Left forelimb (tissue), 1 donor: ENCODE results near the gene APLP1.
"Not testable (repeated sequence)": the region's sequence is repeated elsewhere in the genome, so short reads cannot be mapped to it uniquely, and the experiment has no call there.

ENCODE experiments used
- DNase-seq: peaks from one replicate; pipeline ENCODE4 v3.0.0-alpha.2; 2018; ENCODE audit warnings: low spot score

The APLP1 gene

DNA sequence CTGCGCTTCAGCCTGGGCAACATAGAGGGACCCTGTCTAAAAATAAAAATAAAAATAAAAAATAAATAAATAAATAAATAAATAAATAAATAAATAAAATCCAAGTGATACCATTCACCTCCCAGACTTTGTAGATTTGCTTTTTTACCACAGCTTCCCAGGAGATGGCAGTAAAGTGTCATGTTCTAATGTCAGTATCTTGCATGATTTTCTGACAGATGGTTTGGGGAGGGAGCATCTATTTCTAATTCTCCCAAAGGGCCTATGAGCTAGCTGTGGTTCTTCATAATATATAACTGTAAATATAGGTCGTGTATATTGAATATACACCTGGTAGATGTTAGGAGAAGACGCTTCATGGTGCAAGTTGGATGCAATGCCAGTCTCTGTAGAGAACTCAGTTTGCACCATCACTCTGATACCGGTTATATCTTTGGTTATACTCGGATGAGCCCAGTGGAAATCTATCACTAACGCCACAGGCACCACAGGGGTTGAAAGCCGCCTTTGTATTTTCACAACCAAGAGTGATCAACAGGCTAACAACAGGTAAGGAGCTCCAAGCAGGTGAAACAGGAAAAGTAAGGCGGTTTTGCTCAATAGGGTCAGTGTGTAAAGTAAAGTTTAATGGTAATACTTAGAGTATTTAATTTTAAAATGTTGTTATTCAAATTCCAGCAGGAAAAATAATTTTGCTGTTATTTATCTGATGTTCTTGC is 13.9 kb downstream of the APLP1 start:
- DNase-seq: no peak

DNA sequence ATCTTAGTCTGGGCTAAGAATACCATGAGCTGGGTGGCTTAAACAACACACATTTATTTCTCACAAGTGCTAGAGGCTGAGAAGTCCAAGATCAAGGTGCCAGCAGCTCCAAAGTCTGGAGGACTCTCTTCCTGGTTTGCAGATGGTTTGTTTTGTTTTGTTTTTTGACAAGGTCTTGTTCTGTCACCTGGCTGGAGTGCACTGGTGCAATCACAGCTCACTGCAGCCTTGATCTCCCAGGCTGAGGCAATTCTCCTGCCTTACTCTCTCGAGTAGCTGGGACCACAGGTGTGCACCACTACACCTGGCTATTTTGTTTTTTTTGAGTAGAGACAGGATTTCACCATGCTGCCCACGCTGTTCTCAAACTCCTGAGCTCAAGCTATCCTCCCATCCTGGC is 15.5 kb downstream of the APLP1 start:
- no peak for DNase-seq

DNA sequence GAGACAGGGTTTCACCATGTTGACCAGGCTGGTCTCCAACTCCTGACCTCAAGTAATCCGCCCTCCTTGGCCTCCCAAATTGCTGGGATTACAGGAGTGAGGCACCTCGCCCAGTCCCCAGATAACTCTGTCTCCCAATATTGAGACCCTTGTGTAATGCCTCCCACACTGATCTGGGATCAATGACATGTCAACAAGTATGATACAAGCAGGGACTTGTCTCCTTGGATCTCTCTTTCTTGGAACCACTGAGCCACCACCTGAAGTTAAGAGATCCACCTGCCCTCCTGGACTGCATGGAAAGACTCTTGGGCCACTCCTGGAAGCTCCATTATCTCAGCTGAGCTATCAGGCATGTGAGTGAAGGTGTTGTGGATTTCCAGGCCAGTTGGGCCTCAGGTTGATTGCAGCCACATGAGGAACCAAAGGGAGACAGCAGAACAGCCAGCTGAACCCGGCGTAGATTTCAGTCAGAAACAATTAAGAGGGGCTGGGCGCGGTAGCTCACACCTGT is 16.9 kb downstream of the APLP1 start:
- no peak for DNase-seq

DNA sequence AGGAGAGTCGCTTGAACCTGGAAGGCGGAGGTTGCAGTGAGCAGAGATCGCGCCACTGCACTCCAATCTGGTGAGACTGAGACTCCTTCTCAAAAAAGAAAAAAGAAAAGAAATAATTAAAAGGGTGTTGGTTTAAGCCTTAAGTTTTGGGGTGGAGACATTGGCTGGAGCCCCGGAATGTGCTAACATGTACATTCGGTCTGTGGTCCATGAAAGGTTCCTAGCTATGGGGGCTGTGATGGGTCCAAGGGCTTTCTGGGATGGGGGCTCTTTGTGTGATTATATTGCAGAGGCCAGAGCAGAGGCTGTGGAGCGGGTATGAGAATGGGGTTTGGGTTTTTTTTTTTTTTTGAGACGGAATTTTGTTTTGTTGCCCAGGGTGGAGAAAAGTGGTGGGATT is 17.5 kb downstream of the APLP1 start:
- DNase-seq: no peak

DNA sequence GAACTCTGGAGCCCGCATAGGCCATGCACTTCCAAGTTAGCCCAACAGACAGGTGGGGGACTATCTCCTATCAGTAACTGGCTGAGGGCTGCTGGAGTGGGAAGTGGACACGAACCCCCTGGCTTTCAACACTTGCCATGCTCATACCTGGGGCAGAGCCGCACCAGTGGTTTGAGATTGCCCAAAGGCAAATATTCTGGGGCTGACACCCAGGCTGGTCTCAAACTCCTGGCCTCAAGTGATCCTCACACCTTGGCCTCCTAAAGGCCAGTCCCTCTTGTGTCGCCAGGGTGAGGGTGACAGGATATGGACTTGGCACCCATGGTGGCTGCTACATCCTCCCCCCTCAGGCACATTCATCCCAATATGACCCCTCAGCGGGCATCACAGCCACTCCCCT is 18.8 kb downstream of the APLP1 start:
- no peak for DNase-seq

DNA sequence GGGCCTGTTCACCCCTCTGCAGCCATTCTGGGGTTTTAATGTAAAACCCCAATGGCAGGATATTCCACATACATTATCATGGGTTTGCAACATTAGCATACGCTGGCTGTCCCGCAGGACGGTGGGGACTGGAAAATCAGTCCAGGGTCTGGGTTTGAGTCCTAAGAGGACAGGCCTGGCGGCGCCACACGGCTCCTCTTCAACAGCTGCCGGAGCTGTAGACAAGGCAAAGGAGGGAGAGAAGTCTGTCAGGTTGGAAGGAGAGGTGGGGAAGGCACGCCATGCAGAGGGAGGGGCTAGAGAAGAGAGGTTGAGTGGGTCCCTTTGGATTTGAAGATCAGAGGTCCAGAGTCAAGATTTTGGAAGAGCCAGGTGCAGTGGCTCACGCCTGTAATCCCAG is 20.0 kb downstream of the APLP1 start:
- DNase-seq: no peak

DNA sequence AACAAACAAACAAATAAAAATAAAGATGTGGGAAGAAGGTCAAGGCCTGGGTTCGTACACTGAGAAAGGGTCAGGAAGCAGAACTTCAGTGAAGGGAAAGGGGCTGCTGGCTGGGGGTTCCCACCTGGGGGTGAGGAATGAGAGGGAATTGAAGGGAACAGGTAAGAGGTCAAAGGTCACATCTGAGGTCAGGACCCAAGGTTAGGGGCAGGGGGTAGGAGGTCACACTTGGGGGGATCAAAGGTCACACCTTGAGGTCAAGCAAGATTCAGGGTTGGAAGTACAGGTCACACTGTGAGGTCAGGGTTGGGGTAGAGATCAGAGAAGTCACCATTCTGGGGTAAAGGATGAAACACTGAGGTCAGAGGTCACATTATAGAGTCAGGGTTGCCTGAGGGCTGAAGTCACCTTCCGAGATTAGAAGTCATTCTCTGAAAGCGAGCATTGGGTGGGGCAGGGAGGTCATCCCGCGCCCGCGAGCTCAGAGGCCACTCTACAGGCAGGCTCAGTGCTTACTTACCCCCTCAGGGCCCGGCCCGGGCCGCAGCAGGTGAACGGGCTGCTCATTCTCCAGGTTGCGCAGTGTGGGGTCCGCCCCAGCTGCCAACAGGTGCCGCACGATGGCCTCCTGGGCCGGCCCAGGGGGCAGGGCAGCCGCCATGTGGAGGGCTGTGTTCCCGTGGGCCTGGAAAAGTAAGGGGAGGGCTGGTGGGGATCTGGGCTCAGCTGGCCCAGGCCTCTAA is 21.2 kb downstream of the APLP1 start:
- no peak for DNase-seq

DNA sequence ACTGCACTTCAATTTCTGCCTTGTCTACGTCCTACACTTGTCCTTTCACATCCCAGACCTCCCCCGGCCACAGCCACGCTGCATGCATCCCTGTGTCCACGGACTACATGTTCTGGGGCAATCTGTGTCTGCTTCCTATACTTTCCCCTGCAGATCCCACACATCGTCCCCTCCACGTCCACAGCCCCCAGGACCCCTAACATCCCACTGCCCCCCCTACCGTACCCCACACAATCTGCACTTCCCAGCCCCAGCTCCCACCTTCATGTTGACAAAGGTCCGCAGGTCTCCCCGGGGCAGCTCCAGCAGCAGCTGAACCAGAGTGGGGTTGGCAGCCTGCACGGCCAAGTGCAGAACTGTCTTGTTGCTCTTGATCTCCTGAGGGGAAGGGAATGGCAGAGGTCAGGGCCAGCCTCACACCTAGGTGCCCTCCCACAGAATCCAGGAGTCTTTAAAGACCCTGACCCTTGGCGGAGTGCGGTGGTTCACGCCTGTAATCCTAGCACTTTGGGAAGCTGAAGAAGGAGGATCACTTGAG is 21.8 kb downstream of the APLP1 start:
- DNase-seq: no peak

DNA sequence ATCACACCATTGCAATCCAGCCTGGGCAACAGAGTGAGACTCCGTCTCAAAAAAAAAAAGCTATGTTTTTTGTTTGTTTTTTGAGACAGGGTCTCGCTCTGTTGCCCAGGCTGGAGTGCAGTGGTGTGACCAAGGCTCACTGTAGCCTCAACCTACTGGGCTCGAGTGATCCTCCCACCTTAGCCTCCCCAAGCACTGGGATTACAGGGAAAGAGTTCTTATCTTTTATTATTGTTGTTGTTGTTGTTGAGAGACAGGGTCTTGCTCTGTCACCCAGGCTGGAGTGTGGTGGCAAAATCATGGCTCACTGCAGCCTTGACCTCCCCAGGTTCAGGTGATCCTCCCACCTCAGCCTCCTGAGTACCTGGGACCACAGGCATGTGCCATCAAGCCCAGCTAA is 23.4 kb downstream of the APLP1 start:
- DNase-seq: not testable (repeated sequence)

DNA sequence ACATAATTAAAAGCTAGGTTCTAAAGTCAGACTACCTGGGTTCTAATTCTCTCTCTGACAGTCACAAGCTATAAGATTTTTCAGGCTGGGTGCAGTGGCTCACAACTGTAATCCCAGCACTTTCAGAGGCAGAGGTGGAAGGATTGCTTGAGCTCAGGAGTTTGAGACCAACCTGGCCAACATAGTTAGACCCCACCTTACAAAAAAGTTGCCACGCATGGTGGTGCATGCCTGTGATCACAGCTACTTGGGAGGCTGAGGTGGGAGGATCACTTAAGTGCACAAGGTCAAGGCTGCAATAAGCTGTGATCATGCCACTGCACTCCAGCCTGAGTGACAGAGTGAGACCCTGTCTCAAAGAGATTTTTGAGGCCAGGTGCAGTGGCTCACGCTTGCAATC is 26.0 kb downstream of the APLP1 start:
- no peak for DNase-seq

DNA sequence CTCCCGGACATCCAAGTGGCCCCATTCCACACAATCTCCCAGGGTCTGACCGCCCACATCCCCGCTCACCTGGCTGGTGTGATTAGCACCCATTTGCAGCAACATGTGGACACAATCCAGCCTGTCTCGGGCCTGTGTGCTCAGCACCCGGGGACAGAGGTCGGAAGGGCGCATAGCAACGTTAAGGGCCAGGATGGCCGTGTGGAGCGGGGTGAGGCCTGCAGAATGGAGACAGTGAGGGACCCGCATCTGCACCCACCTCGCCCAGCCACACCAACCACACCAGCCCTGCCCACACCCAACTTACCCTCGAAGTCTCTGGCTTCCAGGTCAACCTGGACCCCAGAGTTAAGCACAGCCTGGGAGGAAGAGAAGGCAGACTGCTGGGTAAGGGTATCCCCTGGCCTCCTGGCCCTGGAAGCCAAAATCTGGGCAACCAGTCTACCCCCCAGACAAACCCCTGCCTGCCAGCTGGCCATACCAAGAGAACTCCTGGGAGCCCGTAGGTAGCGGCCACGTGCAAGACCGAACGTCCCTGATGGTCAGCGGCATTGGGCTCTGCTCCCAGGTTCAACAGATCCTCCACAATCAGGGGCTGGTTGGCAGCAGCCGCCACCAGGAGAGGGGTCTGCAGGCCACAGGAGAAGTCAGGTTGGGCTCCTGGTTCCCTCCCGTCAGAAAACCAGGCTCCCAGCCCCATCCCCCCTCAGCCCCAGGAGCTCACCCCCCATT is 27.7 kb downstream of the APLP1 start:
- no peak for DNase-seq

DNA sequence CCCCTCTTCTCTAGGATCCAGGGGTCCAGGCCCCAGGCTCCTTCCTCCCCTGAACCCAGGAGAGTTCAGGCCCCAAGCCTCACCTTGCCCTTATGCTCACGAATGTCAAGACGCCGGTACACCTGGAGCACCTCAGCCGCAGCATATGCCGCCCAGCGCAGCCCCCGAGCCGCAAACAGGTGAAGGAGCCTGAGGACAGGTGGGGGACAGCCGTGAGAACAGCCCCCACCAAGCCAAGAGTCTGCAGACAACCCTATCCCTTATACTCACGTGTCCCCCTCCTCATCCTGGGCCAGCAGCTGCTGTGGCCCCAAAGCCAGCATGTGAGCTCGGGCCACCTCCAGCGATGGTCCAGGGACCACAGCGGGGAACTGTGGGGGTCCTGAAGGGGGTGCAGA is 28.3 kb downstream of the APLP1 start:
- no peak for DNase-seq

DNA sequence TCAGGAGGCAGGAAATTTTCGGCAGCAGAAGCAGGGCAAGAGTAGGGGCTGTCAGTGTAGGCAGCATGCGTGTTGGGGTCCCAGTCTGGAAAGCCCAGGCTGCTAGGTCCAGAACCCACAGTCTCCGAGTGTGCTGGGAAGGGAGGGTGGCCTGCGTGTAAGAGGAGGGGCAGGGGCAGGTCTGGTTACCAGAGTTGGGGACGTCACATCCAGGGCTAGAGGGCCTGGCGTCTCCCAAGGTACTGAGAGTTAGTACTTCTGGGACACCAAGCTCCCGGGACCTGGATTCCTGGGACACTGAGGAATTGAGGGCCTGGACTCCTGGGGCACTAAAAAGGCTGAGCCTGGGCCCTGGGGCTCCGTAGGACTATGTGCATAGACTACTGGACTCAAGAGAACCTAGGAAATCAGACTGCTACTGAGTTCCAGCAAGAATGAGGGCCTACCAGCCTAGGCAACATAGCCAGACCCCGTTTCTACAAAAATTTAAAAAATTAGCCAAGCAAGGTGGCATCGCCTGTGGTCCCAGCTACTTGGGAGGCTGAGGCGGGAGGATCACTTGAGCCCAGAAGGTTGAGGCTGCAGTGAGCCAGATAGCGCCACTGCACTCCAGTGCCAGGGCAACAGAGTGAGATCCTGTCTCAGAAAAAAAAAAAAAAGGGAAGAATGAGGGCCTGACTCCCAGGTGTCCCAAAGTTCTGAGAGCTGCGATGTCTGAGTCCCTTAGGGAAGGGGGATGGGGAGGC is 29.5 kb downstream of the APLP1 start:
- no peak for DNase-seq

DNA sequence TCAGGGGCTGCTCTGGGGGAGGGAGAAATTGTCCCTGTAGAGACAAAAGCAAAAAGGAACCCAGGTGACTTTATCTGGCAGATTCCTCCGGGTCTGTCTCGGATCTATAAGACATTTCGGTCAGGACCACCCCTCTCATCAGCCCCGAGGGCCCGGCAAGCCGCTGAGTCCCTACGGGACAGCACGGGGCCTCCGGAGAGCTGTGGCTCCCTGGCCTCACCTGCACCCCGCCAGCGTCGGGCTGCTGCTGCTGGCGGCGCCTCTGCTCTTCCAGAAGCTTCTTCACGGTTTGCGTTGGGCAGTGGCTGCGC is 30.1 kb downstream of the APLP1 start:
- no peak for DNase-seq

DNA sequence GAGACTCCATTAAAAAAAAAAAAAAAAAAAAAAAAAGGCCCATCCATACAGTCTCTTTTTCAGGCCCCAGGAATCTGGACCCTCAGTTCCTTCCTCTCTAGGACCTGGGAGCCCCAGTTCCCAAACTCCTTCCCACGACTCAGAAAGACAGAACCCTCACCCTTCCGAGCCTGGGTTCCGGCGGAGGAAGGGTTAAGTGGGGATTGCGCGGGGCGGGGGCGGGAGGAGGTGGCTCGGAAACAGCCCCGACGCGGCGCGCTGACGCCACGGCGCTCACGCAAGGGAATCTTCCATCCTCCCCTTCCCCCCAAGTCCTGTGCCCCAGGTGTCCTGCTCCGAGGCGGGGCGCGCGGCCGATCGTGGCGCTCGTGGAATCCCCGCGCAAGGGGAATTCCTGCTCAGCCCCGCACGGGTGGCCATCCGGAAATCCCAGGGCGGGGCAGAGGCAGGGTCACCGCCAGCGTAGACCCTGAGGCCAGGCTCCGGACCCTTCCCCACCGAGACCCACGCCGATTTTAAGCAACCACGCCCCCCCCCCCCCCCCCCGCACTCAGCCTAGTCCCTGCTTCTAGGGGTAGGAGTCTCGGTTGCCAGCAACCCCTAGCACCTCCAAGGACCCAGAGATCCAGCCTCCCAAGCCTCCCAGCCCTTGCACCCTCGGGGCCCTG is 31.3 kb downstream of the APLP1 start:
- peak; percentile 79 for DNase-seq

DNA sequence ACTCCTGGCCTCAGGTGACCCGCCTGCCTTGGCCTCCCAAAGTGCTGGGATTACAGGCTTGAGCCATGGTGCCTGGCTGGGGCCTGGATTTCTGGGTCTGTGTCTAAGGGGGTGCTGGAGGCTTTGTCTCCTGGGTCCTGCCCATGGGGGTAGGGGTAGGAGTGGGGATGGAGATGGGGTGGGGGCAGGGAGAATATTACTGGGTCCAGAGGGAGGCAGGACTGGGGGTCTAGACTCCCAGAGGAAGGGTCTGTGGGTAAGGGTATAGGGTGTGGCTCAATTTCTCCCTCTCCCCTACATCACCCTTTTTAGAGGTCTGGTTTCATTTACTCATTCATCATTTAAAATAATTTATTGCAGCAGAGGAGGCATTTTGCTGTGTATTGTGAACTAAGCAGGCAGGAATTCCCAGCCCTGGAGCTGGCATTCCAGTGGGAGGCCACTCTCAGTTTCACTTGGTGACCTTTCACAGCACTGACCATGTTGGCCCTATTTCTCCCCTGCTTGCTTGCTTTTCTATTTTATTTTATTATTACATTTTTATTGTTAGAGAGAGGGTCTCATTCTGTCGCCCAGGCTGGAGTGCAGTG is 32.8 kb downstream of the APLP1 start:
- DNase-seq: no peak

DNA sequence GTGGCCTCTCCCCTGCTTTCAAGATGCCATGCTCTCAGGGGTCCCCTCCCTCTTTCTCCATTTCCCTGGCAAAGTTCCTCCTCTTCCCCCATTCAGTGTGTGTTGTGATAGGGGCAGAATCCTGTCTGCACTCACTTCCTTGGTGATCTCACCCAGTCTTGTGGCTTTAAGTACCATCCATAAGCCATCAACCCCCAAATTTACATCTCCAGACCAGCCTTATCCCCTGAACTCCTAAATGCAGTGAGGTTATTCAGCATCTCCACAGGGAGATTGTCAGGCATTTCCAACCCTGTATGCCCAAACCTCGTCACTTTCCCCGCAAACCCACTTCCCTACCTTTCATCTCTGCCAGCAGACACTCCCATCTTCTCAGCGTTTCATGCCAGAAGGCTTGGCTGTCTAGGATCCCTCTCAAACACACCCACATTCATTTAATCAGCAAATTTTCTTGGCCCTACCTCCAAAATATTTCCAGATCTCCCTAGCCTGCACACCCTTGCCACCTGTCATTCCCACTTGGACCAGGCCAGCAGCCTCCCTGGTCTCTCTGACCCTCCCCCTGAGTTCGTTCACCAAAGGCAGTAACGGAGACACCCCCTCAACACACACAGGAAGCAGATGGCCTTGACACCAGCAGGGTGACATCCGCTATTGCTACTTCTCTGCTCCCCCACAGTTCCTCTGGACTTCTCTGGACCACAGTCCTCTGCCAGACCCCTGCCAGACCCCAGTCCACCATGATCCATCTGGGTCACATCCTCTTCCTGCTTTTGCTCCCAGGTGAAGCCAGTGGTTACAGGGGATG is 33.7 kb downstream of the APLP1 start, which contains the start of gene HCST:
Gene HCST, plus strand, starts transcription at position 676 of the 808 bp plus-strand sequence. Its CDS starts 65 bp downstream, at position 741.
- DNase-seq: no peak

DNA sequence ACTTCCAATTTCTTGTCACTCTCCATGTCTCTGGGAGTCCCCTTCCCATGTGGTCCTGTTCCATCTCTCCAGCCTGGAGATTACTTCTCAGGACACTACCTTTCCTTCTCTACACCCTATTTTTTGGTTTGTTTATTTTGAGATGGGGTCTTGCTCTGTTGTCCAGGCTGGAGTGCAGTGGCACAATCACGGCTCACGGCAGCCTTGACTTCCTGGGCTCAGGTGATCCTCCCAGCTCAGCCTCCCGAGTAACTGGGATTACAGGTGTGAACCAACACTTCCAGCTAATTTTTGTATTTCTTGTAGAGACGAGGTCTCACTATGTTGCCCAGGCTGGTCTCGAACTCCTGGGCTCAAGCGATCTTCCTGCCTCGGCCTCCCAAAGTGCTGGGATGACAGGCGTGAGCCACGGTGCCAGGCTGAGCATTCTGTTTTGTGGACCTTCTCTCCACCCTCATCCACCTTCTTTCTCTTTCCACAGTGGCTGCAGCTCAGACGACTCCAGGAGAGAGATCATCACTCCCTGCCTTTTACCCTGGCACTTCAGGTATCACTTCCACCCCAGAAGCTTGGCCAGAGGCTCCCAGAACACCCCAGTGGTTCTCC is 34.6 kb downstream of the APLP1 start:
- DNase-seq: no peak

DNA sequence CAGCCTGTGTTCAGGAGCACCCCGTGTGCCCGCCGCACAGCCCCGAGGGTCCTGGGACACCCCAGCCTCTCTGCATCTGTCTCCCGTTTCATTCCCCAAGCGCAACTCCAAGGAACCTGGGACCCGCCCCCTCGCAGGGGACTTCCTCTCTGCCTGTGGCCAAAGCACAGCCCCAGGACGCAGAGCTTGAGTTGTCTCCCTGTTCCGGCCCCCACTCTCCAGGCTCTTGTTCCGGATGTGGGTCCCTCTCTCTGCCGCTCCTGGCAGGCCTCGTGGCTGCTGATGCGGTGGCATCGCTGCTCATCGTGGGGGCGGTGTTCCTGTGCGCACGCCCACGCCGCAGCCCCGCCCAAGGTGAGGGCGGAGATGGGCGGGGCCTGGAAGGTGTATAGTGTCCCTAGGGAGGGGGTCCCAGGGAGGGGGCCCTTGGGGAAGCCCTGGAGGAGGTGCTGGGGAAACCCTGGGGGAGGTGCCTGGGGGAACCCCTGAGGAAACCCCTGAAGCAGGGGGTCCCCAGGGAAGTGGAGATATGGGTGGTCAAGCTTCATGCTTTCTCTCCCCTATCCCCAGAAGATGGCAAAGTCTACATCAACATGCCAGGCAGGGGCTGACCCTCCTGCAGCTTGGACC is 35.3 kb downstream of the APLP1 start:
- DNase-seq: no peak
